ENCODE measurements around the gene SUSD6.

Gene SUSD6

DNA sequence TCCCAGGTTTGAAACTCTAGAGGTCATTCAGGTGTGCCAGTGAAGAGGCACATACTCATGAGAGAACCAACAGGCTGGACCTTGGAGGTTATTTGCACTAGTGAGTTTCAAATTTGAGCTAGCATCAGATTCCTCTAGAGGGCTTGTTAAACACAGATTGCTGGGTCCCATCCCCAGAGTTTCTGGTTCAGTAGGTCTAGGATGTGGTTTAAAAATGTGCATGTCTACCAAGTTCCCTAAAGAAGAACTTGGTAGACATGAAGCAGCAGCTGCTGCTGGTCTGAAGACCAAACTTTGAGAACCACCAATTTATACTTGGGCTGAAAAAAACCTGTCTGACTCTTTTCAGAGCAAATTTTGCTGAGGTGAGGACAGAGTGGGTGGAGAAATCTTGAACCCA, 61.7 kb downstream of the SUSD6 start:
- no peak overlapping the region for H3K4me3 ChIP-seq (ENCODE audit: control insufficient read depth, low read depth, low read length)
- TF ChIP-seq, protein P1, sequence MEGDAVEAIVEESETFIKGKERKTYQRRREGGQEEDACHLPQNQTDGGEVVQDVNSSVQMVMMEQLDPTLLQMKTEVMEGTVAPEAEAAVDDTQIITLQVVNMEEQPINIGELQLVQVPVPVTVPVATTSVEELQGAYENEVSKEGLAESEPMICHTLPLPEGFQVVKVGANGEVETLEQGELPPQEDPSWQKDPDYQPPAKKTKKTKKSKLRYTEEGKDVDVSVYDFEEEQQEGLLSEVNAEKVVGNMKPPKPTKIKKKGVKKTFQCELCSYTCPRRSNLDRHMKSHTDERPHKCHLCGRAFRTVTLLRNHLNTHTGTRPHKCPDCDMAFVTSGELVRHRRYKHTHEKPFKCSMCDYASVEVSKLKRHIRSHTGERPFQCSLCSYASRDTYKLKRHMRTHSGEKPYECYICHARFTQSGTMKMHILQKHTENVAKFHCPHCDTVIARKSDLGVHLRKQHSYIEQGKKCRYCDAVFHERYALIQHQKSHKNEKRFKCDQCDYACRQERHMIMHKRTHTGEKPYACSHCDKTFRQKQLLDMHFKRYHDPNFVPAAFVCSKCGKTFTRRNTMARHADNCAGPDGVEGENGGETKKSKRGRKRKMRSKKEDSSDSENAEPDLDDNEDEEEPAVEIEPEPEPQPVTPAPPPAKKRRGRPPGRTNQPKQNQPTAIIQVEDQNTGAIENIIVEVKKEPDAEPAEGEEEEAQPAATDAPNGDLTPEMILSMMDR (conservative IDR thresholded peaks at IDR 0.05; ENCODE audit: control insufficient read depth, insufficient read depth, low read depth, low read length), result no peak
- DNase-seq (ENCODE audit: low read depth), result no peak

GRCh38 chr14:69673578-69674305, 62.3 kb downstream of the SUSD6 start:
- no peak overlapping the region for H3K4me3 ChIP-seq (ENCODE audit: control insufficient read depth, low read depth, low read length)
- DNase-seq (ENCODE audit: low read depth), result no peak
- TF ChIP-seq, protein P1 (conservative IDR thresholded peaks at IDR 0.05; ENCODE audit: control insufficient read depth, insufficient read depth, low read depth, low read length), result no peak

- TF ChIP-seq, protein P1 (conservative IDR thresholded peaks at IDR 0.05; ENCODE audit: control insufficient read depth, insufficient read depth, low read depth, low read length), result no peak
- H3K4me3 ChIP-seq (ENCODE audit: control insufficient read depth, low read depth, low read length), result no peak overlapping the region
- no peak for DNase-seq (ENCODE audit: low read depth)
Measured at GRCh38 chr14:69674546-69675244, 63.3 kb downstream of the SUSD6 start.

DNA sequence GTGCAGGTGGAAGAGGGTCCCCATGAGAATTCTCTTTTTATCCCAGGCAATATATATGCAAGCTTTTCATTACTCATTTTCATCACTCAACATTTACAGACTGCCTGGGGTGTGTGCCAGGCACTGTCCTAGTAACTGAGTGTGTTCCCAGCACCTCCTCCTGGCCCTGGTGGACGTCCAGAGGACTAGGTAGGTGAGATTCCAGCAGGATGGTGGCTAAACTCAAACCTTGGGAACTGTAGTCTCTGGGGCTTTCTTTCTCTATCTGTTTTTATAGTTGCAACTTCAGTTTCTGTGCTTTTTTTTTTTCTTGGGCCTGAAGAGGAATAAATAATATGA, 63.8 kb downstream of the SUSD6 start:
- H3K4me3 ChIP-seq (ENCODE audit: control insufficient read depth, low read depth, low read length), result no peak overlapping the region
- DNase-seq (ENCODE audit: low read depth), result no peak
- TF ChIP-seq, protein P1 (conservative IDR thresholded peaks at IDR 0.05; ENCODE audit: control insufficient read depth, insufficient read depth, low read depth, low read length), result no peak

- DNase-seq (ENCODE audit: low read depth), result no peak
- no peak overlapping the region for H3K4me3 ChIP-seq (ENCODE audit: control insufficient read depth, low read depth, low read length)
- TF ChIP-seq, protein P1 (conservative IDR thresholded peaks at IDR 0.05; ENCODE audit: control insufficient read depth, insufficient read depth, low read depth, low read length), result no peak
Measured at GRCh38 chr14:69675877-69676416, 64.6 kb downstream of the SUSD6 start.

GRCh38 chr14:69676723-69677122, 65.3 kb downstream of the SUSD6 start:
- TF ChIP-seq, protein P1 (conservative IDR thresholded peaks at IDR 0.05; ENCODE audit: control insufficient read depth, insufficient read depth, low read depth, low read length), result no peak
- no peak overlapping the region for H3K4me3 ChIP-seq (ENCODE audit: control insufficient read depth, low read depth, low read length)
- DNase-seq (ENCODE audit: low read depth), result no peak

Measured in fibroblast of mammary gland (primary cell).